LNCaP clone FGC (cell line): ENCODE data around the gene NMBR.
"Not testable (repeated sequence)": the region's sequence is repeated elsewhere in the genome, so short reads cannot be mapped to it uniquely, and the experiment has no call there.

Experiments
- DNase-seq: peaks from one replicate; pipeline ENCODE4 v3.0.0-alpha.2; 2011; ENCODE audit warnings: low read depth
- H3K4me3 ChIP-seq: 2 replicates; pipeline ENCODE4 v1.5.1; 2011; ENCODE audit warnings: mild to moderate bottlenecking, low read depth, low read length, control low read depth
- TF ChIP-seq, protein P1 (sequence below): IDR thresholded peaks from 2 replicates; pipeline ENCODE4 v1.5.1; 2012; ENCODE audit warnings: mild to moderate bottlenecking; ENCODE audit not compliant: control insufficient read depth, insufficient read depth; ENCODE audit errors: extremely low read depth

The NMBR gene

DNA sequence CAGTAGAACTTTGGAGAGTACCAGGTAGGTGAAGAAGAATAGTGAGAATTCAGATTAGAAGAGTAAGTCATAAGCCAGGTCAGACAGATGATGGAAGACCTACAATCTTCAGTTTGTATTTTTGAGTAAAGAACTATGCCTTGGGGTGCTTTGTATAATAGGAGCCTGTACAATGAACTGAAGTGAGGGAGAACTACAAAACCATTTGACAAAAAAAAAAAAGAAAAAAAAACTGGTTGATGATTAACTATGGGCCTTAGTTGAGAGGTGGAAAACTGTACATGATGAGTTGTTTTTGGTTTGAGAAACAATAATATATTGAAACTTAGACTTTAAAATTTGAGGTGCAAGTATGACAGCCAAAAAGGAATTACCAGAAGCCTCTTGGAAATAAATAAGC, 25.8 kb upstream of the NMBR start:
- TF ChIP-seq, protein P1, sequence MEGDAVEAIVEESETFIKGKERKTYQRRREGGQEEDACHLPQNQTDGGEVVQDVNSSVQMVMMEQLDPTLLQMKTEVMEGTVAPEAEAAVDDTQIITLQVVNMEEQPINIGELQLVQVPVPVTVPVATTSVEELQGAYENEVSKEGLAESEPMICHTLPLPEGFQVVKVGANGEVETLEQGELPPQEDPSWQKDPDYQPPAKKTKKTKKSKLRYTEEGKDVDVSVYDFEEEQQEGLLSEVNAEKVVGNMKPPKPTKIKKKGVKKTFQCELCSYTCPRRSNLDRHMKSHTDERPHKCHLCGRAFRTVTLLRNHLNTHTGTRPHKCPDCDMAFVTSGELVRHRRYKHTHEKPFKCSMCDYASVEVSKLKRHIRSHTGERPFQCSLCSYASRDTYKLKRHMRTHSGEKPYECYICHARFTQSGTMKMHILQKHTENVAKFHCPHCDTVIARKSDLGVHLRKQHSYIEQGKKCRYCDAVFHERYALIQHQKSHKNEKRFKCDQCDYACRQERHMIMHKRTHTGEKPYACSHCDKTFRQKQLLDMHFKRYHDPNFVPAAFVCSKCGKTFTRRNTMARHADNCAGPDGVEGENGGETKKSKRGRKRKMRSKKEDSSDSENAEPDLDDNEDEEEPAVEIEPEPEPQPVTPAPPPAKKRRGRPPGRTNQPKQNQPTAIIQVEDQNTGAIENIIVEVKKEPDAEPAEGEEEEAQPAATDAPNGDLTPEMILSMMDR: no peak
- DNase-seq: no peak
- H3K4me3 ChIP-seq: no peak overlapping the region

DNA sequence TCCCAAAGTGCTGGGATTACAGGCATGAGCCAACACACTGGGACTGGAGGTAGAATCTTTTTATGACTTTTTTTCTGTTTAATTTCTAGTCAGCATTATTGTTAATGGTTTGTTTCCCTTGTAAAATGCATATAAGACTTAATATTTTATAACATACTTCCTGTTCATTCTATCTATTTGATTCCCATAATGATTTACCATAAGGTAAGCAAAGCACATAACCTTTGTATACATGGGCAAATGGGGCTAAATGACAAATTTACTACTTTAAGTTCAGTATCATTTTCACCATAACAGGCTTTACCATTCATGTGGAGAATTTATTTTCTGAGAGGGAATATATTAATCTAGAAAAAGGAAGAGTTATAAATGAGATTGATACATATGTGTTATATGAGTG, 24.4 kb upstream of the NMBR start:
- DNase-seq: no peak
- TF ChIP-seq, protein P1: no peak
- no peak overlapping the region for H3K4me3 ChIP-seq

DNA sequence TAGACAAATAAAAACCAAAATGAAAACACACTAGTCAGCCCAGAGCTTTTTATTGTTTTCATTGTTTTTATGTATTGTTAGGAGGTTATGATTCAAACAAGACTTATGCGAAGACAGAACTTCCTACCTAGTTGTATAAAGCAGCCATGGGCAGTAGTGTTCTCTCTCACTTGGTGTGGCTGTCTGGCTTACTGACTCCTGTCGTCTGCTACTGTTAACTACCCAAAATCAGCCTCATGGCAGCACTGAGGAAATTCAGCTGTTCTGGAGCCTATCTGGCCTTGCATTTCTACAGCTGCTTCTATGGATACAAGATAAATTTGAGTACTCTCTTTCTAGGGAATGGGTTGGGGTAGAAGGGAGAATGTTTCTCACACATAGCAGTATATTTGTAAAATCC, 20.6 kb upstream of the NMBR start:
- no peak for DNase-seq
- H3K4me3 ChIP-seq: no peak overlapping the region
- TF ChIP-seq, protein P1: no peak

DNA sequence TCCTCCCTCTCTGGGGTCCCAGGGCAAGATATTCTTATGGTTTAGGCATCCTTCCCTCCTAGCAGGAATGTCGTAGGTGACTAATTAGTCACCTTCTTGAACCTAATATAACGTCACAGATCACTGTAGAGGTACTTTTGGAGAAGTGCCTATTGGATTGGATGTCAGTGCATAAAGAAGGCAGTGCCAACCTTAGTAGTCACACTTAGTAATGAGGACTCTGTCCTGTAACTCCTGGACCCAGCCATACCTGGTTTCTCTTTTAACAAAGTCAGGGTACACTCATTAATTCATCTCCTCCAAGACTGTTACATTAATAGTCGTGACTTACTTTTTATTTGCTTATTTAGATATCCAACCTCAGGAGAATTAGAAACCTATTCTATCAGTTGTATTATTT, 20.1 kb upstream of the NMBR start:
- DNase-seq: no peak
- no peak overlapping the region for H3K4me3 ChIP-seq
- TF ChIP-seq, protein P1: no peak

DNA sequence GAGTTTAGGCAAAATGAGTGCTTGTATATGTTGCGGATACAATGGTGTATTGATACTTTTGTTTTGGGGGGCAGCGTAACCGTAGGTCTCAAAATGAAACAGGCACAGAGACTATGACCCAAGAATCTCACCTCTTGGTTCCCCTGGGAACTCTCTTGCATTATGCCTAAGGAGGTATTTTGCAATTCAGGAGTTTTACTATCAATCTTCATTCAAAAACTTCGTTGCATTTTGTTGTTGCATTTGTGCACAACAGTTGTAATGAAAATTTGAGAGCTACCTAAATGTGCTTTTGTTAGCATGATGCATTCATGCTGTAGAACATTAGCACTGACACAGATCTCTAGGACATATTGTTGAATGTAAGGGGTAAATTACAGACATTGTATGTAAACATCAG, 18.3 kb upstream of the NMBR start:
- no peak for DNase-seq
- no peak overlapping the region for H3K4me3 ChIP-seq
- TF ChIP-seq, protein P1: no peak

DNA sequence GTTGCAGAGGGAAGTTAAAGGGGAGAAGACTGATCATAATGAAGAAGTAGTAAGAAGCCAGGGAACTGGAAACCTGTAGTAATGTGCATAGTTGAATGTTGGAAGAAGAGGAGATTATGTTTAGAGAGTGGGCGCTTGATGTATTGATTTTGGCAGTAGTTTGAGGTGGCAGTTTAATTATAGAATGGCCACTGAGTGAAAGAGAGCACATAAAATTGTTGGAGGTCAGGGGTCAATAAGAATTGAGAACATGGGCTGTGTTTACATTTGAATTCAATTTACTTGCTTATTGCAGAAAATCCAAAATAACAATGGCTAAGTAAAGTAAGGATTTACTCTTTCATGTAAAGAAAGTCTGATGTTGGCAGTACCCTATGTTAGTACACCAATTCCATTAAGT, 15.9 kb upstream of the NMBR start:
- TF ChIP-seq, protein P1: no peak
- no peak overlapping the region for H3K4me3 ChIP-seq
- DNase-seq: no peak

DNA sequence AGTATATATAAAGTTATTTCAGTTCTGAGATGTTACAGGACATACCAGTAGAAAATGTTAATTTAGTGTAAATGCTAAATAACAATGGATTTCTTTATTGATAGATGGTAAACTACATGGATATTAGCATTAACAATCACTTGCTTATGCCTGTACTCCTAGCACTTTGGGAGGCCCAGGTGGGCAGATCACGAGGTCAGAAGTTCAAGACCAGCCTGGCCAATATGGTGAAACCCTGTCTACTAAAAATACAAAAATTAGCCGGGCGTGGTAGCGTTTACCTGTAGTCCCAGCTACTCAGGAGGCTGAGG, 9.8 kb upstream of the NMBR start:
- DNase-seq, H3K4me3 ChIP-seq: not testable (repeated sequence)

DNA sequence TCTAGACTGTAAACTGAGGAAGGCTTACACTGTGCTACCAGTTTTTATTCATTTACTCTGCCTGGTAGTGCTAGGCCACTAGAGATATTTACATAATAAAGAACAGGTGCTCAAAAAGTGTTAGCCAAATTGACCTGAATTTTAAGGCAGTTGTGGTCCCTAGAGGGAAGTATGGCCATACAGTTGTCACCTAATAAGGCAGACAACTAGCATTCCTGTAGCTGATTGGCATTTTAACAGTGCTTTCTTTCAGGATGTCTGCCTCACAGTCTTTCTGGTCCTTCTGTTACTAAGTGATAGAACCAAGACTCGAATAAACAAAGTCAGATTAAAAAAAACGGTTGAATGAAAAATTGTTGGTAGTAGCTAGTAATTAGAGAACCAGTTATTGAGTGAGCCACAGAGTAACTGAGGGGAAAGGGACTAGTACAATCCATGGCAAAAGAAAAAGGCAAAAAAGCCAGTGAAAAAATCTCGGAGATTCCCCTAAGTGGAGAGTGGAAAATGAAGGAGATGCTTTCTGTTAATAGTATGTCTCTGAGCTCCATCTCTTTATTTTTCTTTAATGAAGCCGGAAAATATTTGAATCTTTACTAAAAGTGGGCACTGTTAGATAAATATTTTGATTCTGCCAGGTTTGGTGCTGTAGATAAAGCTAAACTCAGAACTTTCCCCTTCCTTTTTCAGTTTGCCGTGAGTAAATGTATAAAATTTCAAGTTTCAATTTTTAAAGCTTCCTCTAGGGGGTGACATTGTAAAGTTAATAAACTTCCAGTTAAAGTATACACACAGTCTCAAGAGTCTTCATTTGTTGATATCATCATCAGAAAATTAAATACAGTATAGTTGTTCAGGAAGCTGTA, 9.2 kb upstream of the NMBR start:
- TF ChIP-seq, protein P1: no peak
- DNase-seq: no peak
- H3K4me3 ChIP-seq: no peak overlapping the region
